Ascending aorta (tissue), 2 donors: Measurements from ENCODE around the gene ATP5MK. TPM values are rescaled to one million over a fixed set of nuclear protein-coding genes. Genes with fewer than 3 reads are reported as not detected.
A peak's percentile ranks its signal among the peaks of the same experiment; 100 is the strongest.
"Not testable (repeated sequence)": the region's sequence is repeated elsewhere in the genome, so short reads cannot be mapped to it uniquely, and the experiment has no call there.

Experiments used
- DNase-seq, 2 donors: peaks; one replicate each; pipeline ENCODE4 v3.0.0-alpha.2; 2019; ENCODE audit warnings: low spot score in 2 of 2
- H3K27ac ChIP-seq, 2 donors: fragments of 200-600 bp; sonication (generic); one replicate each; pipeline ENCODE4 v1.5.1; 2016 to 2017; ENCODE audit warnings: mild to moderate bottlenecking in 1 of 2
- H3K27me3 ChIP-seq: fragments of 200-600 bp; sonication (generic); one replicate; pipeline ENCODE4 v1.5.1; 2017
- H3K36me3 ChIP-seq, 2 donors: fragments of 200-600 bp; sonication (generic); one replicate each; pipeline ENCODE4 v1.5.1; 2016
- H3K4me1 ChIP-seq, 2 donors: fragments of 200-600 bp; sonication (generic); one replicate each; pipeline ENCODE4 v1.5.1; 2016 to 2017; ENCODE audit warnings: mild to moderate bottlenecking in 1 of 2
- H3K4me3 ChIP-seq, 2 donors: fragments of 200-600 bp; sonication (generic); one replicate each; pipeline ENCODE4 v1.5.1; 2016 to 2017; ENCODE audit warnings: mild to moderate bottlenecking in 1 of 2
- H3K9me3 ChIP-seq, 2 donors: fragments of 200-600 bp; sonication (generic); one replicate each; pipeline ENCODE4 v1.5.1; 2016
- CTCF ChIP-seq, 3 experiments: fragments of 200-600 bp in 2 of 3; fragments of 450-650 bp in 1 of 3; sonication (generic) in 2 of 3; IDR thresholded peaks; one replicate each; pipeline ENCODE4 v1.5.1; 2016 to 2019; ENCODE audit warnings: antibody characterized with exemption in 3 of 3, mild to moderate bottlenecking in 1 of 3, moderate library complexity in 1 of 3
- intact Hi-C: fragments of 100-400 bp; cut with DNase I; formaldehyde crosslinking; loops from one replicate; pipeline ENCODE4 v1.15.1; 2023
- total RNA-seq: library from RNA; depleted of rRNA; stranded (reverse); fragments of >200 nt; gene quantifications from one replicate; pipeline ENCODE4 v1.1.0, GENCODE V29; 2016

Gene ATP5MK
- total RNA-seq, 1 donor from 2014 or later: 481 TPM

DNA sequence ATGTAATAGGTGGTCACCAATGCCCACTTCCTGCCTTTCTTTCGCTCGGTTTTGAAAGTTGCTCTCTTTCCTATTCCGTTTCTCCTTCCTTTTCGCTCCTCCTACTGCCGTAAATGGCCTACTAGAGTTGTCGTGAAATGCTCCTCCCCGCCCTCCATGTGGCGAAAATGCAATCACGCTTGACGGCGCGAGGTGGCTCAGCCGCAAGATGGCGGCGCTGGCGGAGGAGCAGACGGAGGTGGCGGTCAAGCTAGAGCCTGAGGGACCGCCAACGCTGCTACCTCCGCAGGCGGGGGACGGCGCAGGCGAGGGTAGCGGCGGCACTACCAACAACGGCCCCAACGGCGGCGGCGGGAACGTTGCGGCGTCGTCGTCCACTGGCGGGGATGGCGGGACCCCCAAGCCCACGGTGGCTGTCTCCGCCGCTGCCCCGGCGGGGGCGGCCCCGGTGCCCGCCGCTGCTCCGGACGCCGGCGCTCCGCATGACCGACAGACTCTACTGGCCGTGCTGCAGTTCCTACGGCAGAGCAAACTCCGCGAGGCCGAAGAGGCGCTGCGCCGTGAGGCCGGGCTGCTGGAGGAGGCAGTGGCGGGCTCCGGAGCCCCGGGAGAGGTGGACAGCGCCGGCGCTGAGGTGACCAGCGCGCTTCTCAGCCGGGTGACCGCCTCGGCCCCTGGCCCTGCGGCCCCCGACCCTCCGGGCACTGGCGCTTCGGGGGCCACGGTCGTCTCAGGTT, 28.3 kb downstream of the ATP5MK start, which contains the start of gene TAF5:
TSS of gene TAF5 (plus strand) at position 195 of the 737 bp plus-strand sequence. CDS start at position 209, 14 bp downstream.
- Histone ChIP-seq H3K27me3 (no peaks in the 10 kb centered on the region), H3K9me3 (no peaks in the 10 kb centered on the region), H3K4me1 (peaks cover 0 to 11% of the 10 kb centered on the region in 2 donors), H3K27ac (peak within 1 kb of the TSS; percentile 78 to 91), H3K4me3 (peak within 1 kb of the TSS; percentile 83 to 99), H3K36me3 (no peaks in the 10 kb centered on the region)
- intact Hi-C loops: loop anchor here (1.0 kb wide), 2 partner anchors 28 to 866 kb away; partner anchors contain the start of genes ACTR1A, ATP5MK and PDCD11
- peak; percentile 64 to 96 for DNase-seq
- TF ChIP-seq CTCF (IDR thresholded peaks at IDR 0.05): peak in 1 of 3 experiments; percentile 10

DNA sequence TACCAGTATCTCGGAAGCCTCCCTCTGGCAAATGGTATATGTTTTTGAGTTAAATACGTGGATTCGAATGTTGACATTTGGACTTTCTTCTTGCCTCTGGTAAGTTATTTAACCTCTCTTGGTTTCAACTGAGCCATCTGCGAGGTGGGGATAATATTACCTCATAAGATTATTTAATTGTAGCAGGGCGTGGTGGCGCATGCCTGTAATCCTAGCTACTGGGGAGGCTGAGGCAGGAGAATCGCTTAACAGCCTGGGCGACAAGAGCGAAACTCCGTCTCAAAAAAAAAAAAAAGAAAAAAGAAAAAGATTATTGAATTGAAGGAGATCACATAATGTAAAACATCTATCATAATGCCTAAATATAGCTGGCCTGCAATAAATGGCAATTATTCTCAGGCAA, 28.9 kb downstream of the ATP5MK start:
- DNase-seq: no peak
- no peak for TF ChIP-seq CTCF (IDR thresholded peaks at IDR 0.05)
- intact Hi-C loops: no loop called here
- Histone ChIP-seq H3K36me3 (no peaks in the 10 kb centered on the region), H3K27ac (peak overlapping the region; percentile 78 to 91), H3K4me3 (peak overlapping the region; percentile 83 to 99), H3K27me3 (no peaks in the 10 kb centered on the region), H3K9me3 (no peaks in the 10 kb centered on the region), H3K4me1 (peaks cover 0 to 11% of the 10 kb centered on the region in 2 donors)

- H3K9me3 ChIP-seq, H3K27ac ChIP-seq, intact Hi-C loops, H3K36me3 ChIP-seq, H3K27me3 ChIP-seq, H3K4me1 ChIP-seq, H3K4me3 ChIP-seq, DNase-seq: not testable (repeated sequence)
These were observed 35.5 kb downstream of the ATP5MK start for GRCh38 chr10:103360791-103361190.

- H3K4me1 ChIP-seq, DNase-seq, H3K27me3 ChIP-seq, H3K36me3 ChIP-seq, H3K27ac ChIP-seq, H3K4me3 ChIP-seq, H3K9me3 ChIP-seq, intact Hi-C loops: not testable (repeated sequence)
These were observed 36.8 kb downstream of the ATP5MK start for GRCh38 chr10:103359493-103359892.

DNA sequence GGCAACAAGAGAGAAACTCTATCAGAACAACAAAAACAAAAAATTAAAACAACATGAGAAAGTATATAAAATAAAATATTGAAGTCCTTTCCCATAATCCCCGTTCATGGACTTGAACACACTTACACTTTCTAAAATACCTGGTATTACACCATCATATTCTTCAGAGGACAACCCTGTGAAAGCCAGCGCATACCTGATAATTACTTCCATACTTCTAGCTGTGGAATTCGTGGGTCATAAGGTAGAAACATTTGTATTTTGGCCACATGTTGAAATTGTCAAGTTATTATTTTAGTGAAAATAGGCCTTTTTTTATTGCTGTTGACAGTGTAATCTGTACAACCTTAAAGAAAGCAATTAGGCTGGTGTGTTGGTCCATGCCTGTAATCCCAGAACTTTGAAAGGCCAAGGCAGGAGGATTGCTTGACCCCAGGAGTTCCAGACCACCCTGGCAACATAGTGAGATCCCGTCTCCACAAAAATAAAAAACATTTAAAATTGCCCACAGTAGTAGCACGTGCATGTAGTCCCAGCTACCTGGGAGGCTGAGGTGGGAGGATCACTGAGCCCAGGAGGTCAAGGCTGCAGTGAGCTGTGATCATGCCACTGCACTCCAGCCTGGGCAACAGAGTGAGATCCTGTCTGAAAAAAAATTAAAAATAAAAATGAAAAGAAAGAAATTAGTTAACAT, 40.2 kb downstream of the ATP5MK start:
- intact Hi-C loops: no loop called here
- Histone ChIP-seq H3K4me3 (no peak overlapping the region), H3K36me3 (no peaks in the 10 kb centered on the region), H3K27ac (no peak overlapping the region), H3K9me3 (no peaks in the 10 kb centered on the region), H3K27me3 (no peaks in the 10 kb centered on the region), H3K4me1 (peaks cover 0 to 2% of the 10 kb centered on the region in 2 donors)
- no peak for DNase-seq
- no peak for TF ChIP-seq CTCF (IDR thresholded peaks at IDR 0.05)

- H3K9me3 ChIP-seq, H3K4me1 ChIP-seq, H3K36me3 ChIP-seq, H3K4me3 ChIP-seq, intact Hi-C loops, H3K27ac ChIP-seq, DNase-seq, H3K27me3 ChIP-seq: not testable (repeated sequence)
These were observed 41.7 kb downstream of the ATP5MK start for GRCh38 chr10:103354567-103354966.

GRCh38 chr10:103353281-103353680, 43.0 kb downstream of the ATP5MK start:
- no peak for DNase-seq
- intact Hi-C loops: no loop called here
- no peaks in the 10 kb centered on the region for H3K9me3 ChIP-seq
- no peaks in the 10 kb centered on the region for H3K27me3 ChIP-seq
- peaks cover 0 to under 1% of the 10 kb centered on the region in 2 donors for H3K36me3 ChIP-seq
- peaks cover 0 to 6% of the 10 kb centered on the region in 2 donors for H3K4me1 ChIP-seq
- H3K27ac ChIP-seq: no peak overlapping the region
- H3K4me3 ChIP-seq: no peak overlapping the region
- no peak for TF ChIP-seq CTCF (IDR thresholded peaks at IDR 0.05)
